HG02759 (cell line): ENCODE measurements around the gene RAB40AL.

ENCODE experiments used
- ATAC-seq: cut with Tn5 transposase; IDR thresholded peaks from one replicate; pipeline ENCODE4 v1.9.1; 2021; ENCODE audit warnings: mild to moderate bottlenecking, moderate library complexity; ENCODE audit not compliant: unreplicated experiment

RAB40AL gene

GRCh38 chrX:102979536-102979935, 42.5 kb downstream of the RAB40AL start:
- no peak for ATAC-seq

GRCh38 chrX:102983205-102983604, 46.1 kb downstream of the RAB40AL start:
- no peak for ATAC-seq

GRCh38 chrX:102985192-102985591, 48.1 kb downstream of the RAB40AL start:
- no peak for ATAC-seq
